HL-60 (cell line): ENCODE data around the gene HIVEP1.

Experiments used
- CTCF ChIP-seq: IDR thresholded peaks from one replicate; pipeline ENCODE4 v1.5.1; 2011; ENCODE audit warnings: low read length, control low read depth, inconsistent platforms; ENCODE audit not compliant: insufficient read depth
- POLR2AphosphoS5 ChIP-seq: IDR thresholded peaks from 2 replicates; pipeline ENCODE4 v1.6.1; 2012; ENCODE audit warnings: low read depth
- REST ChIP-seq: IDR thresholded peaks from 2 replicates; pipeline ENCODE4 v1.6.1; 2012; ENCODE audit warnings: low read depth; ENCODE audit not compliant: insufficient replicate concordance

- TF ChIP-seq CTCF (no peak), REST (no peak), POLR2AphosphoS5 (no peak)
These were observed 12.1 kb downstream of the HIVEP1 start for GRCh38 chr6:12024216-12024615.
